ENCODE data around the gene ST7. TPM values are rescaled to one million over a fixed set of nuclear protein-coding genes. Genes with fewer than 3 reads are reported as not detected.

The ST7 gene
- total RNA-seq, 1 experiment from 2014 or later: 12.9 TPM

DNA sequence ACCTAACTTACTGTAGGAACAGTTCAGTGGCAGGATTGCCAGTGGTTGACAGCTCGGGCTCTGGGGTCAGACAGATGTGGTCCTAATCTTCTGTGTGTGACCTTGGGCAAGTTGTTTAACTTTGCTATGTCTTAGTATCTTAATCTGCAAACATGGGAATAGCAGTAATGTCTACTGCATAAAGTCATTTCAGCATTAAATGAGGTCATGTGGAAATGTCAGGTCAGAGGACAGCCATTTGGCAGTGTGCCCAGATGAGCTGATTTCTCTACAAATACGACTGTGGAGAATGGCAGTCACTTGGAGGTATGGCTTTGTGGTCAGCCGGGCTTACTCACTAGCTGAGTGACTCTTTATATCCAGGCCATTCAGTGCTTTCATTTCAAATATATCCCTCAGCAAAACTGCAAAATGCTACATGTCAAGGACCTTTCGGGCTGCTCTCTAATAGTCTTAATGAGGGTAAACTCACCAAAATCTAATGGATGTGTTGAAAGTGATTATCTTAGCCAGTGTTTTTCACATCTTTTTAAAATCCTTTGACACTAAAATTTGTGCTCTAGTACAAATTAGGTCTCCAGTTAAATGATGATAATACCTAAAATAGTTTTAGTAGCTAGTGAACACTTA, 171.4 kb downstream of the ST7 start:
- WGBS (ENCODE audit: extremely low coverage, insufficient read length, low lambda C conversion rate): no CpG with 5 or more reads among the region's 4 CpGs
- Histone ChIP-seq H3K27ac (ENCODE audit: insufficient read length, low read depth, low read length) (no peak overlapping the region), H3K23me2 (ENCODE audit: insufficient read length, low read depth, low read length, poor library complexity, severe bottlenecking) (no peaks in the 10 kb centered on the region), H3K79me1 (ENCODE audit: insufficient read depth, low read depth, low read length, poor library complexity, severe bottlenecking) (no peaks in the 10 kb centered on the region), H2BK5ac (ENCODE audit: insufficient read length, low read length) (no peak overlapping the region), H4K91ac (ENCODE audit: insufficient read length, low read depth, low read length) (no peak overlapping the region), H2BK15ac (ENCODE audit: low read depth, low read length) (no peak overlapping the region), H3K18ac (ENCODE audit: insufficient read length, low read depth, low read length) (no peak overlapping the region), H3K4me1 (ENCODE audit: insufficient read depth, low read length) (no peaks in the 10 kb centered on the region), H4K20me1 (ENCODE audit: control insufficient read depth, insufficient read depth, insufficient read length) (no peaks in the 10 kb centered on the region), H2BK120ac (ENCODE audit: low read depth, low read length, poor library complexity, severe bottlenecking) (no peak overlapping the region), H2AK5ac (ENCODE audit: insufficient read length, low read length) (no peak overlapping the region), H3K14ac (ENCODE audit: insufficient read depth, low read length) (no peak overlapping the region), H2BK20ac (ENCODE audit: low read depth, low read length, poor library complexity, severe bottlenecking) (no peak overlapping the region), H2BK12ac (ENCODE audit: insufficient read length, low read depth, low read length) (no peak overlapping the region), H3T11ph (ENCODE audit: low read length) (no peak overlapping the region), H2AFZ (ENCODE audit: low read length) (no peak overlapping the region), H4K5ac (ENCODE audit: insufficient read length, low read depth, low read length) (no peak overlapping the region), H3K4me2 (ENCODE audit: insufficient read depth, insufficient read length, low read length) (no peak overlapping the region), H4K8ac (replicated peaks; ENCODE audit: insufficient read length, low read depth, low read length) (no peak overlapping the region), H3K9me3 (ENCODE audit: control insufficient read depth, low read depth, low read length) (no peaks in the 10 kb centered on the region), H3K9ac (ENCODE audit: extremely low read depth, insufficient read length, low read length) (no peak overlapping the region), H3K56ac (ENCODE audit: insufficient read length, low read depth, low read length) (no peak overlapping the region), H3K27me3 (ENCODE audit: insufficient read depth, low read length) (no peaks in the 10 kb centered on the region), H3K79me2 (ENCODE audit: insufficient read depth, low read length) (no peaks in the 10 kb centered on the region), H3K4ac (ENCODE audit: low read depth, low read length) (no peak overlapping the region), H3K23ac (ENCODE audit: insufficient read length, low read depth, low read length) (no peak overlapping the region)
- Mint-ChIP-seq H3K27me3 (ENCODE audit: low read depth) (no peaks in the 10 kb centered on the region), H3K27ac (0 out of 7 replicates have a peak overlapping the region, but pooled peaks of 2 of the 3 experiments have one; percentile 29 to 40), H3K4me1 (peaks cover 21 to 23% of the 10 kb centered on the region in 2 experiments), H3K4me3 (no peak overlapping the region), H3K36me3 (ENCODE audit: insufficient read depth in 1 of 3, low read depth in 3 of 3) (no peaks in the 10 kb centered on the region), H3K9me3 (no peaks in the 10 kb centered on the region)
- DNase-seq: no peak
- TF ChIP-seq, protein P1, sequence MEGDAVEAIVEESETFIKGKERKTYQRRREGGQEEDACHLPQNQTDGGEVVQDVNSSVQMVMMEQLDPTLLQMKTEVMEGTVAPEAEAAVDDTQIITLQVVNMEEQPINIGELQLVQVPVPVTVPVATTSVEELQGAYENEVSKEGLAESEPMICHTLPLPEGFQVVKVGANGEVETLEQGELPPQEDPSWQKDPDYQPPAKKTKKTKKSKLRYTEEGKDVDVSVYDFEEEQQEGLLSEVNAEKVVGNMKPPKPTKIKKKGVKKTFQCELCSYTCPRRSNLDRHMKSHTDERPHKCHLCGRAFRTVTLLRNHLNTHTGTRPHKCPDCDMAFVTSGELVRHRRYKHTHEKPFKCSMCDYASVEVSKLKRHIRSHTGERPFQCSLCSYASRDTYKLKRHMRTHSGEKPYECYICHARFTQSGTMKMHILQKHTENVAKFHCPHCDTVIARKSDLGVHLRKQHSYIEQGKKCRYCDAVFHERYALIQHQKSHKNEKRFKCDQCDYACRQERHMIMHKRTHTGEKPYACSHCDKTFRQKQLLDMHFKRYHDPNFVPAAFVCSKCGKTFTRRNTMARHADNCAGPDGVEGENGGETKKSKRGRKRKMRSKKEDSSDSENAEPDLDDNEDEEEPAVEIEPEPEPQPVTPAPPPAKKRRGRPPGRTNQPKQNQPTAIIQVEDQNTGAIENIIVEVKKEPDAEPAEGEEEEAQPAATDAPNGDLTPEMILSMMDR (conservative IDR thresholded peaks at IDR 0.05): no peak
